WTC11 (cell line): Measurements from ENCODE around the gene TCEAL2. TPM values are rescaled to one million over a fixed set of nuclear protein-coding genes. Genes with fewer than 3 reads are reported as not detected.
"Not testable (repeated sequence)": the region's sequence is repeated elsewhere in the genome, so short reads cannot be mapped to it uniquely, and the experiment has no call there.

Experiments
- ATAC-seq: fragments of 200-7000 bp; cut with Tn5 transposase; 2 replicates; pipeline ENCODE4 v1.10.0; 2021; ENCODE audit warnings: mild to moderate bottlenecking, moderate library complexity
- Bru-seq: library from RNA; stranded (reverse); fragments of 400-500 nt; gene quantifications from one replicate; lab custom pipeline; 2021; lab: Mats Ljungman, UMichigan
- CTCF ChIA-PET: fragments of 300-600 bp; sonication (Branson Sonifier 250); formaldehyde crosslinking; loops from one replicate; lab custom pipeline; 2021; ENCODE audit warnings: antibody characterized with exemption; lab: Charles Lee
- POLR2A ChIA-PET: fragments of 350-600 bp; sonication (Branson Sonifier 250); formaldehyde crosslinking; loops from one replicate; lab custom pipeline; 2021; ENCODE audit warnings: antibody characterized with exemption; lab: Charles Lee
- DNase-seq: peaks from one replicate; pipeline ENCODE4 v3.0.0; 2021; ENCODE audit warnings: low spot score
- H3K27ac Mint-ChIP-seq: 2 replicates; pipeline ENCODE4 v1.8.0; 2021; ENCODE audit warnings: mixed read lengths
- H3K27me3 Mint-ChIP-seq: 2 replicates; pipeline ENCODE4 v1.8.0; 2021; ENCODE audit warnings: low read depth, mild to moderate bottlenecking, moderate library complexity, mixed read lengths
- H3K36me3 Mint-ChIP-seq: 2 replicates; pipeline ENCODE4 v1.8.0; 2021; ENCODE audit warnings: mixed read lengths
- H3K4me1 Mint-ChIP-seq: 2 replicates; pipeline ENCODE4 v1.8.0; 2022; ENCODE audit warnings: mixed read lengths
- H3K4me3 Mint-ChIP-seq: 2 replicates; pipeline ENCODE4 v1.8.0; 2021; ENCODE audit warnings: mild to moderate bottlenecking, moderate library complexity, mixed read lengths
- H3K9me3 Mint-ChIP-seq: 2 replicates; pipeline ENCODE4 v1.8.0; 2021; ENCODE audit warnings: mixed read lengths
- CTCF ChIP-seq: fragments of 200-600 bp; IDR thresholded peaks from 2 replicates; pipeline ENCODE4 v1.8.0; 2022; ENCODE audit warnings: antibody characterized with exemption
- ERG ChIP-seq: fragments of 250-450 bp; sonication (Bioruptor Pico); IDR thresholded peaks from 2 replicates; pipeline ENCODE4 v1.8.0; 2021; ENCODE audit warnings: mild to moderate bottlenecking
- GRHL2 ChIP-seq: fragments of 250-450 bp; sonication (Bioruptor Pico); IDR thresholded peaks from 2 replicates; pipeline ENCODE4 v1.8.0; 2022; ENCODE audit warnings: mild to moderate bottlenecking, moderate library complexity; ENCODE audit not compliant: insufficient replicate concordance, severe bottlenecking
- KAT7 ChIP-seq: sonication (generic); formaldehyde crosslinking; IDR thresholded peaks from 2 replicates; pipeline ENCODE4 v1.8.1; 2023; ENCODE audit warnings: missing genetic modification reagents, mild to moderate bottlenecking, borderline replicate concordance
- NR2C2 ChIP-seq: sonication (generic); formaldehyde crosslinking; IDR thresholded peaks from 2 replicates; pipeline ENCODE4 v1.8.0; 2022; ENCODE audit warnings: mild to moderate bottlenecking, missing genetic modification reagents
- PRDM15 ChIP-seq: sonication (generic); formaldehyde crosslinking; IDR thresholded peaks from 2 replicates; pipeline ENCODE4 v1.8.0; 2022; ENCODE audit warnings: missing genetic modification reagents
- PREB ChIP-seq: sonication (generic); formaldehyde crosslinking; IDR thresholded peaks from 2 replicates; pipeline ENCODE4 v1.8.1; 2022; ENCODE audit warnings: mild to moderate bottlenecking, missing genetic modification reagents, moderate library complexity, borderline replicate concordance
- USF1 ChIP-seq: sonication (generic); formaldehyde crosslinking; IDR thresholded peaks from 2 replicates; pipeline ENCODE4 v1.8.0; 2022; ENCODE audit warnings: mild to moderate bottlenecking, missing genetic modification reagents
- USF2 ChIP-seq: sonication (generic); formaldehyde crosslinking; IDR thresholded peaks from 2 replicates; pipeline ENCODE4 v1.8.1; 2023; ENCODE audit warnings: mild to moderate bottlenecking, missing genetic modification reagents, moderate library complexity
- ZNF317 ChIP-seq: sonication (generic); formaldehyde crosslinking; IDR thresholded peaks from 2 replicates; pipeline ENCODE4 v1.8.1; 2023; ENCODE audit warnings: low read depth, mild to moderate bottlenecking, moderate library complexity, missing genetic modification reagents, borderline replicate concordance
- ZNF512 ChIP-seq: sonication (generic); formaldehyde crosslinking; IDR thresholded peaks from 2 replicates; pipeline ENCODE4 v1.8.1; 2022; ENCODE audit warnings: missing genetic modification reagents, borderline replicate concordance
- long read RNA-seq, 3 experiments: library from RNA in 1 of 3; library from capped mRNA in 1 of 3; library from polyadenylated mRNA in 1 of 3; unstranded in 2 of 3; stranded (forward) in 1 of 3; transcript quantifications; one replicate each; pipeline ENCODE4 v2.0.0, GENCODE V29; 2021
- total RNA-seq: library from RNA; stranded (reverse); gene quantifications from 3 replicates; pipeline ENCODE4 v1.2.3, GENCODE V29; 2021

TCEAL2 gene
- total RNA-seq (12.5 to 17.2 TPM (median 15.6 TPM) in 3 replicates), Bru-seq, nascent RNA (percentile 88 among the genes with signal in this experiment)
- long read RNA-seq, experiment 1, transcript TCEAL2-202 (3 exons, 1,100 nt) = major isoform, 28 of 29 reads
- long read RNA-seq, experiment 1, partial matches to known transcripts = 0 of 29 reads
- long read RNA-seq, experiment 1, other reads (novel, unspliced or antisense) = 1 of 29 reads
- long read RNA-seq, experiment 2, transcript TCEAL2-202 (3 exons, 1,100 nt) = major isoform, 9 of 44 reads
- long read RNA-seq, experiment 2, partial matches to known transcripts = 1 of 44 reads
- long read RNA-seq, experiment 2, other reads (novel, unspliced or antisense) = 34 of 44 reads
- long read RNA-seq, experiment 3, transcript TCEAL2-202 (3 exons, 1,100 nt) = major isoform, 50 of 57 reads
- long read RNA-seq, experiment 3, partial matches to known transcripts = 0 of 57 reads
- long read RNA-seq, experiment 3, other reads (novel, unspliced or antisense) = 6 of 57 reads

- H3K36me3 Mint-ChIP-seq, H3K27ac Mint-ChIP-seq, H3K9me3 Mint-ChIP-seq: not testable (repeated sequence)
- Mint-ChIP-seq H3K4me3 (peak within 1 kb of the TSS; percentile 74), H3K27me3 (peaks cover 49% of the 10 kb centered on the region), H3K4me1 (peaks cover 15% of the 10 kb centered on the region)
- ATAC-seq (peak; percentile 77), DNase-seq (peak; percentile 34)
- POLR2A ChIA-PET = interaction anchor here (1.0 kb wide), 1 partner anchor 115 kb away, joined by 3 read pairs; no protein-coding TSS in a partner anchor
- TF ChIP-seq USF2 (CRISPR knock-in tag) (peak; percentile 93), USF1 (CRISPR knock-in tag) (peak; percentile 82)
- CTCF ChIA-PET = interaction anchor here (1.3 kb wide), 1 partner anchor 29 kb away, joined by 7 read pairs; no protein-coding TSS in a partner anchor
Measured at GRCh38 chrX:102125436-102125835, at the start of gene TCEAL2. TCEAL2 (plus strand) TSS chrX:102125679; CDS start chrX:102126831, 1,152 bp downstream.

GRCh38 chrX:102077426-102077825 is 48.1 kb upstream of the TCEAL2 start:
- H3K4me1 Mint-ChIP-seq = no peaks in the 10 kb centered on the region
- H3K27me3 Mint-ChIP-seq = peaks cover 3% of the 10 kb centered on the region
- no peak overlapping the region for H3K27ac Mint-ChIP-seq
- ChIA-PET CTCF (no interaction called here), POLR2A (no interaction called here)
- H3K9me3 Mint-ChIP-seq = peaks cover 22% of the 10 kb centered on the region
- no peak for DNase-seq
- TF ChIP-seq CTCF (no peak), ZNF512 (CRISPR knock-in tag) (no peak), ERG (CRISPR knock-in tag) (no peak), ZNF317 (CRISPR knock-in tag) (no peak), NR2C2 (CRISPR knock-in tag) (no peak), GRHL2 (CRISPR knock-in tag) (no peak), KAT7 (no peak), PRDM15 (CRISPR knock-in tag) (no peak), PREB (no peak)
- ATAC-seq = no peak
- no peaks in the 10 kb centered on the region for H3K36me3 Mint-ChIP-seq
- no peak overlapping the region for H3K4me3 Mint-ChIP-seq
